Spleen (tissue), 11 donors: ENCODE measurements around the gene FOSB. TPM values are rescaled to one million over a fixed set of nuclear protein-coding genes. Genes with fewer than 3 reads are reported as not detected.

ENCODE experiments used
- DNase-seq: peaks from one replicate; pipeline ENCODE4 v3.0.0-alpha.2; 2020
- H3K27ac ChIP-seq, 8 donors: fragments of 200-600 bp; sonication (generic) in 7 of 8; 1 replicate in 4 of 8; 2 replicates in 4 of 8; pipeline versions ENCODE4 v1.5.0 to v1.8.0; 2016 to 2021; ENCODE audit warnings: inconsistent platforms in 4 of 8, mild to moderate bottlenecking in 4 of 8, moderate library complexity in 1 of 8
- H3K27me3 ChIP-seq, 7 donors: fragments of 200-600 bp; sonication (generic) in 6 of 7; replicated peaks in 1 of 7; 1 replicate in 4 of 7; 2 replicates in 3 of 7; pipeline versions ENCODE4 v1.5.0 to v1.8.0; 2016 to 2021; ENCODE audit warnings: inconsistent platforms in 3 of 7, mild to moderate bottlenecking in 1 of 7
- H3K36me3 ChIP-seq, 6 donors: fragments of 200-600 bp; sonication (generic) in 5 of 6; 1 replicate in 4 of 6; 2 replicates in 2 of 6; pipeline versions ENCODE4 v1.5.0 to v1.8.0; 2016 to 2021; ENCODE audit warnings: inconsistent platforms in 2 of 6
- H3K4me1 ChIP-seq, 6 donors: fragments of 200-600 bp; sonication (generic) in 5 of 6; 1 replicate in 3 of 6; 2 replicates in 3 of 6; pipeline versions ENCODE4 v1.5.0 to v1.8.0; 2016 to 2021; ENCODE audit warnings: inconsistent platforms in 3 of 6
- H3K4me3 ChIP-seq, 8 donors: fragments of 200-600 bp; sonication (generic) in 7 of 8; 1 replicate in 4 of 8; 2 replicates in 4 of 8; pipeline versions ENCODE4 v1.5.0 to v1.8.0; 2016 to 2021; ENCODE audit warnings: inconsistent platforms in 4 of 8, mild to moderate bottlenecking in 4 of 8, moderate library complexity in 2 of 8
- H3K9me3 ChIP-seq, 8 donors: fragments of 200-600 bp; sonication (generic) in 7 of 8; 1 replicate in 4 of 8; 2 replicates in 4 of 8; pipeline versions ENCODE4 v1.5.0 to v1.8.0; 2016 to 2021; ENCODE audit warnings: inconsistent platforms in 4 of 8
- CTCF ChIP-seq, 11 experiments: fragments of 200-600 bp in 7 of 11; fragments of 450-650 bp in 4 of 11; sonication (generic) in 4 of 11; IDR thresholded peaks in 8 of 11; conservative IDR thresholded peaks in 3 of 11; 1 replicate in 7 of 11; 2 replicates in 4 of 11; pipeline versions ENCODE4 v1.4.0 to v1.8.0; 2016 to 2021; ENCODE audit warnings: antibody characterized with exemption in 11 of 11, inconsistent platforms in 4 of 11, mild to moderate bottlenecking in 1 of 11
- POLR2A ChIP-seq, 3 donors: fragments of 450-650 bp; IDR thresholded peaks; one replicate each; pipeline ENCODE4 v1.5.1; 2017; ENCODE audit warnings: antibody characterized with exemption in 3 of 3, mild to moderate bottlenecking in 1 of 3
- POLR2AphosphoS5 ChIP-seq, 3 donors: sonication (generic); formaldehyde crosslinking; IDR thresholded peaks; one replicate each; pipeline ENCODE4 v1.5.1; 2017; ENCODE audit warnings: antibody characterized with exemption in 3 of 3
- WGBS, 5 donors: extraction: QIAGEN DNeasy Blood & Tissue Kit in 3 of 5; methylation state at CpG; one replicate each; pipeline versions ENCODE4 v1.1.5 to v1.1.7; 2013 to 2018; 5-methylcytosine and 5-hydroxymethylcytosine counted together
- intact Hi-C: fragments of 100-400 bp; cut with DNase I; formaldehyde crosslinking; loops from one replicate; pipeline ENCODE4 v1.15.0; 2023; ENCODE audit warnings: low total_unique reads
- polyA plus RNA-seq, 3 donors: library from polyadenylated mRNA; stranded (reverse); fragments of 200-250 nt; gene quantifications; one replicate each; pipeline ENCODE4 v1.2.1, GENCODE V29; 2013
- total RNA-seq, 7 donors: library from RNA; depleted of rRNA in 3 of 7; stranded (reverse); fragments of >200 nt in 3 of 7; fragmentation: NEBNext Ultra II Directional in 4 of 7; extraction: Animal tissue kit (Norgen Biotek cat#: 25700) in 4 of 7; gene quantifications; one replicate each; pipeline versions ENCODE4 v1.1.0 to v1.2.1, GENCODE V29; 2016 to 2021
- donor health status: healthy with polysubstance abuse.
- donor health status: DM: no; HTN: no; CAD: no; lungs with moderate emphysema.
- donor health status: DM: no; HTN: no; CAD: no.
- donor health status: Bipolar disorder and iron deficiency.
- donor health status: healthy.
- donor health status: DM: no; HTN: no; CAD: no.
- donor health status: DM: yes; HTN: yes; CAD: no.

Gene FOSB
- total and polyA plus RNA-seq, 10 donors = 0.42 to 41.7 (median 1.5) TPM

DNA sequence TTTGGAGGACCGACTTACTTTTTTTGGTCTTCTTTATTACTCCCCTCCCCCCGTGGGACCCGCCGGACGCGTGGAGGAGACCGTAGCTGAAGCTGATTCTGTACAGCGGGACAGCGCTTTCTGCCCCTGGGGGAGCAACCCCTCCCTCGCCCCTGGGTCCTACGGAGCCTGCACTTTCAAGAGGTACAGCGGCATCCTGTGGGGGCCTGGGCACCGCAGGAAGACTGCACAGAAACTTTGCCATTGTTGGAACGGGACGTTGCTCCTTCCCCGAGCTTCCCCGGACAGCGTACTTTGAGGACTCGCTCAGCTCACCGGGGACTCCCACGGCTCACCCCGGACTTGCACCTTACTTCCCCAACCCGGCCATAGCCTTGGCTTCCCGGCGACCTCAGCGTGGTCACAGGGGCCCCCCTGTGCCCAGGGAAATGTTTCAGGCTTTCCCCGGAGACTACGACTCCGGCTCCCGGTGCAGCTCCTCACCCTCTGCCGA, 409 bp downstream of the FOSB start:
- WGBS, 5 donors = 0 to 1% (median 1%) methylated on average over 31 of the region's 31 CpGs
- Histone ChIP-seq H3K36me3 (no peaks in the 10 kb centered on the region), H3K4me1 (peaks cover 24 to 63% (median 47%) of the 10 kb centered on the region in 6 donors), H3K9me3 (no peaks in the 10 kb centered on the region), H3K4me3 (peak overlapping the region; percentile 57 to 81 (median 66)), H3K27me3 (peaks cover 0 to 49% (median 6%) of the 10 kb centered on the region in 7 donors), H3K27ac (peak overlapping the region; percentile 83 to 98 (median 93))
- peak; percentile 88 for DNase-seq
- TF ChIP-seq POLR2AphosphoS5 (IDR thresholded peaks at IDR 0.05) = no peak
- peak in 1 of 11 experiments; percentile 4 for TF ChIP-seq CTCF (IDR thresholded peaks at IDR 0.05 in 8 of 11, conservative IDR thresholded peaks at IDR 0.05 in 3 of 11)
- intact Hi-C loops = no loop called here

GRCh38 chr19:45468803-45469131, 971 bp downstream of the FOSB start:
- peaks cover 0 to 55% (median 10%) of the 10 kb centered on the region in 7 donors for H3K27me3 ChIP-seq
- 0 to 2% (median 1%) methylated on average over 17 to 19 of the region's 19 CpGs for WGBS, 5 donors

GRCh38 chr19:45469132-45469944, 1.5 kb downstream of the FOSB start:
- Histone ChIP-seq H3K36me3 (no peaks in the 10 kb centered on the region), H3K4me1 (peaks cover 24 to 67% (median 47%) of the 10 kb centered on the region in 6 donors), H3K4me3 (peak overlapping the region; percentile 57 to 81 (median 66)), H3K9me3 (no peaks in the 10 kb centered on the region), H3K27ac (peak overlapping the region; percentile 83 to 98 (median 93)), H3K27me3 (peaks cover 0 to 61% (median 15%) of the 10 kb centered on the region in 7 donors)
- 0 to 1% (median 0%) methylated on average over 24 to 66 of the region's 66 CpGs for WGBS, 5 donors
- peak; percentile 89 to 92 (median 90) for TF ChIP-seq POLR2AphosphoS5 (IDR thresholded peaks at IDR 0.05)
- peak in 2 of 3 donors; percentile 36 to 71 for TF ChIP-seq POLR2A (IDR thresholded peaks at IDR 0.05)
- TF ChIP-seq CTCF (IDR thresholded peaks at IDR 0.05 in 8 of 11, conservative IDR thresholded peaks at IDR 0.05 in 3 of 11) = peak in 3 of 11 experiments; percentile 17 to 34 (median 31)
- intact Hi-C loops = no loop called here
- DNase-seq = peak; percentile 97

More at GRCh38 chr19:45468803-45469131, 971 bp downstream of the FOSB start:
- TF ChIP-seq POLR2AphosphoS5 (IDR thresholded peaks at IDR 0.05) = no peak
- no peak for TF ChIP-seq CTCF (IDR thresholded peaks at IDR 0.05 in 8 of 11, conservative IDR thresholded peaks at IDR 0.05 in 3 of 11)
- no peak for TF ChIP-seq POLR2A (IDR thresholded peaks at IDR 0.05)
- Histone ChIP-seq H3K4me1 (peaks cover 24 to 67% (median 47%) of the 10 kb centered on the region in 6 donors), H3K27ac (peak overlapping the region; percentile 83 to 98 (median 93)), H3K4me3 (peak overlapping the region; percentile 57 to 81 (median 66)), H3K36me3 (no peaks in the 10 kb centered on the region), H3K9me3 (no peaks in the 10 kb centered on the region)
- intact Hi-C loops = no loop called here
- no peak for DNase-seq
